Measurements from ENCODE around the gene XRCC3. TPM values are rescaled to one million over a fixed set of nuclear protein-coding genes. Genes with fewer than 3 reads are reported as not detected.
A peak's percentile ranks its signal among the peaks of the same experiment; 100 is the strongest.

XRCC3 gene
- total RNA-seq, 1 donor from 2014 or later = 10.2 TPM

- Mint-ChIP-seq H3K27ac (ENCODE audit: unreplicated experiment) (no peak overlapping the region), H3K4me3 (ENCODE audit: unreplicated experiment) (no peak overlapping the region), H3K36me3 (ENCODE audit: low read depth, unreplicated experiment) (peaks cover 56% of the 10 kb centered on the region), H3K9me3 (ENCODE audit: unreplicated experiment) (no peaks in the 10 kb centered on the region), H3K27me3 (ENCODE audit: unreplicated experiment) (no peaks in the 10 kb centered on the region), H3K4me1 (ENCODE audit: unreplicated experiment) (no peaks in the 10 kb centered on the region)
- no peak for DNase-seq (ENCODE audit: low spot score)
- TF ChIP-seq CTCF (IDR thresholded peaks at IDR 0.05; ENCODE audit: unreplicated experiment) = no peak
Observed at GRCh38 chr14:103675957-103676356, 39.3 kb downstream of the XRCC3 start.

GRCh38 chr14:103671911-103672310 lies 43.3 kb downstream of the XRCC3 start:
- H3K9me3 Mint-ChIP-seq (ENCODE audit: unreplicated experiment) = no peaks in the 10 kb centered on the region
- H3K4me1 Mint-ChIP-seq (ENCODE audit: unreplicated experiment) = no peaks in the 10 kb centered on the region
- no peak overlapping the region for H3K4me3 Mint-ChIP-seq (ENCODE audit: unreplicated experiment)
- H3K27ac Mint-ChIP-seq (ENCODE audit: unreplicated experiment) = no peak overlapping the region
- TF ChIP-seq CTCF (IDR thresholded peaks at IDR 0.05; ENCODE audit: unreplicated experiment) = no peak
- no peaks in the 10 kb centered on the region for H3K27me3 Mint-ChIP-seq (ENCODE audit: unreplicated experiment)
- peaks cover 48% of the 10 kb centered on the region for H3K36me3 Mint-ChIP-seq (ENCODE audit: low read depth, unreplicated experiment)
- no peak for DNase-seq (ENCODE audit: low spot score)

- Mint-ChIP-seq H3K9me3 (ENCODE audit: unreplicated experiment) (no peaks in the 10 kb centered on the region), H3K4me1 (ENCODE audit: unreplicated experiment) (no peaks in the 10 kb centered on the region), H3K36me3 (ENCODE audit: low read depth, unreplicated experiment) (peaks cover 30% of the 10 kb centered on the region), H3K27me3 (ENCODE audit: unreplicated experiment) (no peaks in the 10 kb centered on the region), H3K27ac (ENCODE audit: unreplicated experiment) (peak overlapping the region; percentile 25), H3K4me3 (ENCODE audit: unreplicated experiment) (no peak overlapping the region)
- no peak for TF ChIP-seq CTCF (IDR thresholded peaks at IDR 0.05; ENCODE audit: unreplicated experiment)
- no peak for DNase-seq (ENCODE audit: low spot score)
Observed at GRCh38 chr14:103669370-103669769, 45.9 kb downstream of the XRCC3 start.

GRCh38 chr14:103668117-103668516 lies 47.1 kb downstream of the XRCC3 start:
- H3K27ac Mint-ChIP-seq (ENCODE audit: unreplicated experiment) = no peak overlapping the region
- no peak for TF ChIP-seq CTCF (IDR thresholded peaks at IDR 0.05; ENCODE audit: unreplicated experiment)
- H3K9me3 Mint-ChIP-seq (ENCODE audit: unreplicated experiment) = no peaks in the 10 kb centered on the region
- H3K36me3 Mint-ChIP-seq (ENCODE audit: low read depth, unreplicated experiment) = peaks cover 25% of the 10 kb centered on the region
- no peak overlapping the region for H3K4me3 Mint-ChIP-seq (ENCODE audit: unreplicated experiment)
- no peaks in the 10 kb centered on the region for H3K4me1 Mint-ChIP-seq (ENCODE audit: unreplicated experiment)
- no peaks in the 10 kb centered on the region for H3K27me3 Mint-ChIP-seq (ENCODE audit: unreplicated experiment)
- DNase-seq (ENCODE audit: low spot score) = no peak

GRCh38 chr14:103667671-103668070 lies 47.6 kb downstream of the XRCC3 start:
- Mint-ChIP-seq H3K27ac (ENCODE audit: unreplicated experiment) (no peak overlapping the region), H3K9me3 (ENCODE audit: unreplicated experiment) (no peaks in the 10 kb centered on the region), H3K36me3 (ENCODE audit: low read depth, unreplicated experiment) (peaks cover 22% of the 10 kb centered on the region)

More at GRCh38 chr14:103667671-103668070, 47.6 kb downstream of the XRCC3 start:
- no peak for TF ChIP-seq CTCF (IDR thresholded peaks at IDR 0.05; ENCODE audit: unreplicated experiment)
- DNase-seq (ENCODE audit: low spot score) = no peak
- Mint-ChIP-seq H3K4me3 (ENCODE audit: unreplicated experiment) (no peak overlapping the region), H3K4me1 (ENCODE audit: unreplicated experiment) (no peaks in the 10 kb centered on the region), H3K27me3 (ENCODE audit: unreplicated experiment) (no peaks in the 10 kb centered on the region)

Measured in endothelial cell (in vitro differentiated cells).